ENCODE measurements around the gene GLIPR2.

Gene GLIPR2

GRCh38 chr9:36164372-36164771 is 27.8 kb downstream of the GLIPR2 start:
- no peak overlapping the region for H3K4me3 ChIP-seq (ENCODE audit: low read depth, low read length)
- TF ChIP-seq CTCF (IDR thresholded peaks at IDR 0.05; ENCODE audit: insufficient read depth, low read length, missing control alignments) = no peak
- ChIA-PET CTCF (interaction anchor here (1.2 to 7.1 kb wide), 12 partner anchors 11 to 212 kb away, joined by 3 to 103 read pairs (median 10); partner anchors contain the start of genes CLTA and GLIPR2), POLR2A (interaction anchor here (0.8 to 2.3 kb wide), 3 partner anchors 16 to 135 kb away, joined by 3 to 12 read pairs (median 3); no protein-coding TSS in a partner anchor)
- no peak for DNase-seq (ENCODE audit: low read depth, low spot score)

GRCh38 chr9:36164989-36165388 is 28.5 kb downstream of the GLIPR2 start:
- ChIA-PET CTCF (interaction anchor here (1.1 to 7.1 kb wide), 18 partner anchors 10 to 213 kb away, joined by 3 to 103 read pairs (median 9); partner anchors contain the start of genes CLTA and GLIPR2), POLR2A (interaction anchor here (0.5 to 2.3 kb wide), 3 partner anchors 16 to 124 kb away, joined by 3 to 12 read pairs (median 3); no protein-coding TSS in a partner anchor)
- DNase-seq (ENCODE audit: low read depth, low spot score) = no peak
- TF ChIP-seq CTCF (IDR thresholded peaks at IDR 0.05; ENCODE audit: insufficient read depth, low read length, missing control alignments) = no peak
- H3K4me3 ChIP-seq (ENCODE audit: low read depth, low read length) = no peak overlapping the region

- TF ChIP-seq CTCF (IDR thresholded peaks at IDR 0.05; ENCODE audit: insufficient read depth, low read length, missing control alignments) = no peak
- POLR2A ChIA-PET = interaction anchor here (0.6 to 2.4 kb wide), 8 partner anchors 9 to 91 kb away, joined by 3 to 9 read pairs (median 4); partner anchors contain the start of gene GLIPR2
- H3K4me3 ChIP-seq (ENCODE audit: low read depth, low read length) = peak overlapping the region; percentile 63
- CTCF ChIA-PET = interaction anchor here (0.6 to 7.1 kb wide), 22 partner anchors 10 to 213 kb away, joined by 3 to 103 read pairs (median 8); partner anchors contain the start of genes CLTA and GLIPR2
- DNase-seq (ENCODE audit: low read depth, low spot score) = no peak
Measured at GRCh38 chr9:36165826-36166167, 29.3 kb downstream of the GLIPR2 start.

- peak overlapping the region; percentile 63 for H3K4me3 ChIP-seq (ENCODE audit: low read depth, low read length)
- ChIA-PET POLR2A (interaction anchor here (1.0 to 2.4 kb wide), 7 partner anchors 18 to 92 kb away, joined by 3 to 9 read pairs (median 5); partner anchors contain the start of gene GLIPR2), CTCF (interaction anchor here (0.6 to 7.1 kb wide), 30 partner anchors 9 to 217 kb away, joined by 3 to 103 read pairs (median 6); partner anchors contain the start of genes CLTA and GLIPR2)
- no peak for DNase-seq (ENCODE audit: low read depth, low spot score)
- peak; percentile 95 for TF ChIP-seq CTCF (IDR thresholded peaks at IDR 0.05; ENCODE audit: insufficient read depth, low read length, missing control alignments)
Measured at GRCh38 chr9:36166168-36166927, 29.8 kb downstream of the GLIPR2 start.

- ChIA-PET POLR2A (interaction anchor here (0.7 to 1.2 kb wide), 2 partner anchors 12 to 21 kb away, joined by 3 read pairs; partner anchors contain the start of gene CLTA), CTCF (interaction anchor here (0.9 to 4.0 kb wide), 5 partner anchors 20 to 214 kb away, joined by 3 to 35 read pairs (median 5); no protein-coding TSS in a partner anchor)
- DNase-seq (ENCODE audit: low read depth, low spot score) = no peak
- no peak within 1 kb of the TSS for H3K4me3 ChIP-seq (ENCODE audit: low read depth, low read length)
- no peak for TF ChIP-seq CTCF (IDR thresholded peaks at IDR 0.05; ENCODE audit: insufficient read depth, low read length, missing control alignments)
Measured at GRCh38 chr9:36169166-36169565, 32.6 kb downstream of the GLIPR2 start, which contains the start of gene CCIN. Gene CCIN (plus strand): TSS chr9:36169388. CDS start chr9:36169503, 115 bp downstream.

- POLR2A ChIA-PET = interaction anchor here (0.7 to 1.2 kb wide), 2 partner anchors 12 to 21 kb away, joined by 3 read pairs; partner anchors contain the start of gene CLTA
- no peak for TF ChIP-seq CTCF (IDR thresholded peaks at IDR 0.05; ENCODE audit: insufficient read depth, low read length, missing control alignments)
- CTCF ChIA-PET = interaction anchor here (0.9 to 2.8 kb wide), 3 partner anchors 19 to 215 kb away, joined by 3 to 11 read pairs (median 4); no protein-coding TSS in a partner anchor
- H3K4me3 ChIP-seq (ENCODE audit: low read depth, low read length) = no peak overlapping the region
- DNase-seq (ENCODE audit: low read depth, low spot score) = no peak
Measured at GRCh38 chr9:36169708-36170107, 33.2 kb downstream of the GLIPR2 start.

Measured in AG04449 (cell line).